Measurements from ENCODE around the gene MBD4. TPM values are rescaled to one million over a fixed set of nuclear protein-coding genes. Genes with fewer than 3 reads are reported as not detected.

Gene MBD4
- total RNA-seq, 4 donors from 2014 or later: 12.1 to 23.3 (median 16.4) TPM

- no peak overlapping the region for H3K4me3 ChIP-seq
- DNase-seq (ENCODE audit: extremely low spot score): no peak
- H3K36me3 ChIP-seq: no peaks in the 10 kb centered on the region
- WGBS: 94% methylated on average over 10 of the region's 12 CpGs
- H3K27me3 ChIP-seq: no peaks in the 10 kb centered on the region
- intact Hi-C loops (cut with DNase I): no loop called here
- TF ChIP-seq POLR2A (IDR thresholded peaks at IDR 0.05; ENCODE audit: low read depth): no peak
- TF ChIP-seq EP300 (IDR thresholded peaks at IDR 0.05): no peak
- TF ChIP-seq, protein P1, sequence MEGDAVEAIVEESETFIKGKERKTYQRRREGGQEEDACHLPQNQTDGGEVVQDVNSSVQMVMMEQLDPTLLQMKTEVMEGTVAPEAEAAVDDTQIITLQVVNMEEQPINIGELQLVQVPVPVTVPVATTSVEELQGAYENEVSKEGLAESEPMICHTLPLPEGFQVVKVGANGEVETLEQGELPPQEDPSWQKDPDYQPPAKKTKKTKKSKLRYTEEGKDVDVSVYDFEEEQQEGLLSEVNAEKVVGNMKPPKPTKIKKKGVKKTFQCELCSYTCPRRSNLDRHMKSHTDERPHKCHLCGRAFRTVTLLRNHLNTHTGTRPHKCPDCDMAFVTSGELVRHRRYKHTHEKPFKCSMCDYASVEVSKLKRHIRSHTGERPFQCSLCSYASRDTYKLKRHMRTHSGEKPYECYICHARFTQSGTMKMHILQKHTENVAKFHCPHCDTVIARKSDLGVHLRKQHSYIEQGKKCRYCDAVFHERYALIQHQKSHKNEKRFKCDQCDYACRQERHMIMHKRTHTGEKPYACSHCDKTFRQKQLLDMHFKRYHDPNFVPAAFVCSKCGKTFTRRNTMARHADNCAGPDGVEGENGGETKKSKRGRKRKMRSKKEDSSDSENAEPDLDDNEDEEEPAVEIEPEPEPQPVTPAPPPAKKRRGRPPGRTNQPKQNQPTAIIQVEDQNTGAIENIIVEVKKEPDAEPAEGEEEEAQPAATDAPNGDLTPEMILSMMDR (IDR thresholded peaks at IDR 0.05): no peak
- TF ChIP-seq POLR2AphosphoS5 (IDR thresholded peaks at IDR 0.05): no peak
- H3K4me1 ChIP-seq: peaks cover 0 to 8% (median 3%) of the 10 kb centered on the region in 4 donors
- no peak overlapping the region for H3K27ac ChIP-seq (replicated peaks in 1 of 4)
- no peaks in the 10 kb centered on the region for H3K9me3 ChIP-seq
These were observed 18.4 kb downstream of the MBD4 start for GRCh38 chr3:129421236-129421883.

GRCh38 chr3:129419476-129419875 lies 20.3 kb downstream of the MBD4 start:
- H3K27me3 ChIP-seq: no peaks in the 10 kb centered on the region
- no peaks in the 10 kb centered on the region for H3K9me3 ChIP-seq
- WGBS: 70% methylated on average over 4 of the region's 4 CpGs
- H3K4me3 ChIP-seq: no peak overlapping the region
- no peak for DNase-seq (ENCODE audit: extremely low spot score)
- peaks cover 0 to 8% (median 3%) of the 10 kb centered on the region in 4 donors for H3K4me1 ChIP-seq
- intact Hi-C loops (cut with DNase I): no loop called here
- no peak overlapping the region for H3K27ac ChIP-seq (replicated peaks in 1 of 4)
- no peaks in the 10 kb centered on the region for H3K36me3 ChIP-seq
- TF ChIP-seq POLR2AphosphoS5 (IDR thresholded peaks at IDR 0.05): no peak
- TF ChIP-seq, protein P1 (IDR thresholded peaks at IDR 0.05): no peak

GRCh38 chr3:129418041-129418973 lies 21.4 kb downstream of the MBD4 start:
- H3K4me3 ChIP-seq: no peak overlapping the region
- no peaks in the 10 kb centered on the region for H3K36me3 ChIP-seq
- H3K9me3 ChIP-seq: no peaks in the 10 kb centered on the region
- 93% methylated on average over 14 of the region's 14 CpGs for WGBS
- no peaks in the 10 kb centered on the region for H3K27me3 ChIP-seq
- no peak for DNase-seq (ENCODE audit: extremely low spot score)
- H3K4me1 ChIP-seq: peaks cover 0 to 8% (median 3%) of the 10 kb centered on the region in 4 donors
- TF ChIP-seq POLR2AphosphoS5 (IDR thresholded peaks at IDR 0.05): no peak
- no peak for TF ChIP-seq POLR2A (IDR thresholded peaks at IDR 0.05; ENCODE audit: low read depth)
- TF ChIP-seq EP300 (IDR thresholded peaks at IDR 0.05): no peak
- TF ChIP-seq, protein P1 (IDR thresholded peaks at IDR 0.05): no peak
- intact Hi-C loops (cut with DNase I): no loop called here
- no peak overlapping the region for H3K27ac ChIP-seq (replicated peaks in 1 of 4)

DNA sequence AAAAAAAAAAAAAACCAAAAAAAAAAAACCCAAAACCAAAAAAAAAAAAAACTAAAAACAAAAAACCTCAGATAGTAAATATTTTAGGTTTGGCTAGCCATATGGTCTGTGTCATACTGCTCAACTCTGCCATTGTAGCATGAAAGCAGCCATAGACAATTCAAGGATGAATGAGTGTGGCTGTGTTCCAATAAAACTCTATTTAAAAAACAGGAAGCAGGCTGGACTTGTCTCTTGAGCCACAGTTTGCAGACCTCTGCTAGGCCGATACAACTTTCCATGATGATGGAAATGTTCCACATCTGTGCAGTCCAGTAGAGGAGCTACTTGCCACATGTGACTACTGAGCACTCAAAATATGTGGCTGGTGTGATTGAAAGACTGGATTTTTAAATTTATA lies 22.4 kb downstream of the MBD4 start:
- 56% methylated on average over 1 of the region's 1 CpG for WGBS
- Histone ChIP-seq H3K27ac (replicated peaks in 1 of 4) (no peak overlapping the region), H3K9me3 (no peaks in the 10 kb centered on the region), H3K4me1 (peaks cover 0 to 8% (median 3%) of the 10 kb centered on the region in 4 donors), H3K4me3 (no peak overlapping the region), H3K36me3 (no peaks in the 10 kb centered on the region), H3K27me3 (no peaks in the 10 kb centered on the region)
- intact Hi-C loops (cut with DNase I): no loop called here
- DNase-seq (ENCODE audit: extremely low spot score): no peak
- no peak for TF ChIP-seq POLR2A (IDR thresholded peaks at IDR 0.05; ENCODE audit: low read depth)
- TF ChIP-seq, protein P1 (IDR thresholded peaks at IDR 0.05): no peak
- no peak for TF ChIP-seq EP300 (IDR thresholded peaks at IDR 0.05)
- TF ChIP-seq POLR2AphosphoS5 (IDR thresholded peaks at IDR 0.05): no peak
